ENCODE results near the gene DHCR24.

DNA sequence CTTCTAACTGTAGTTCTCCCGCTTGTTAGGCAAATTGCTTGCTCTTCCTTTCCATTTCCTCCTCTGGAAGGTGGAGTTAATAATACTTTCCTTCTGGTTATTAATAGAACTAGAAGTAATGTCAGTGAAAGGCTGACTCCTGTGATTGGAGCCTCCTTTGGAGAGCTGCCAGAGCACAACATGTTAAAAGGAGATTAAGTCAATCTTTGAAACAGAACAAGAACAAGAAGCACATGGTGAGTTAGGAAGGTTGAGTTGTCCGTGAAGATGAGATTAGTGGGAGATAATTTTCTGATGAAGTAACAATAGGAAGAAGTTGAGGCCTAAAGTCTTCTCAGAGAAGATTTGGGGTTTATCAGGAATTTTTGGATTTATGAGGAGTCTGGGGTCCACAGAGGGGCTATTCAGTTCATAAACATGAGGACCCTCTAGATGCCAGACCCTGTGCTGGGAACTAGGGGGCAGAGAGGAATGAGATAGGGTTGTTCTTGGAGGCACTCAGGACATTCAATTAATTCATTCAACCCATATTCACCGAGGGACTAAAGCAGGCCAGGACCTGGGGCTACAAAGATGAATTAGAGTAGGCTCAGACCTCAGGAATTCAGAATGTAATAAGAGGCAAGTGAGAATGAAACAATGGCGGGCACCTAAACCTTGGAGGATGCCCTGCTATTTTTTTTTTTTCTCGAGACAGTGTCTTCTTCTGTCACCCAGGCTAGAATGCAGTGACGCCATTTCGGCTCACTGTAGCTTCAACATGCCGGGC lies 40.7 kb upstream of the DHCR24 start:
- TF ChIP-seq POLR2AphosphoS5 (IDR thresholded peaks at IDR 0.05; ENCODE audit: low read depth, low read length) (no peak), TAF1 (IDR thresholded peaks at IDR 0.05; ENCODE audit: borderline replicate concordance, insufficient read depth, low read length) (no peak), SIN3A (IDR thresholded peaks at IDR 0.05; ENCODE audit: borderline replicate concordance, insufficient read depth, low read length) (no peak), FOXP2 (optimal IDR thresholded peaks at IDR 0.05; ENCODE audit: borderline replicate concordance, extremely low read depth, extremely low read length, insufficient read depth) (no peak)
- TF ChIP-seq, protein P1, sequence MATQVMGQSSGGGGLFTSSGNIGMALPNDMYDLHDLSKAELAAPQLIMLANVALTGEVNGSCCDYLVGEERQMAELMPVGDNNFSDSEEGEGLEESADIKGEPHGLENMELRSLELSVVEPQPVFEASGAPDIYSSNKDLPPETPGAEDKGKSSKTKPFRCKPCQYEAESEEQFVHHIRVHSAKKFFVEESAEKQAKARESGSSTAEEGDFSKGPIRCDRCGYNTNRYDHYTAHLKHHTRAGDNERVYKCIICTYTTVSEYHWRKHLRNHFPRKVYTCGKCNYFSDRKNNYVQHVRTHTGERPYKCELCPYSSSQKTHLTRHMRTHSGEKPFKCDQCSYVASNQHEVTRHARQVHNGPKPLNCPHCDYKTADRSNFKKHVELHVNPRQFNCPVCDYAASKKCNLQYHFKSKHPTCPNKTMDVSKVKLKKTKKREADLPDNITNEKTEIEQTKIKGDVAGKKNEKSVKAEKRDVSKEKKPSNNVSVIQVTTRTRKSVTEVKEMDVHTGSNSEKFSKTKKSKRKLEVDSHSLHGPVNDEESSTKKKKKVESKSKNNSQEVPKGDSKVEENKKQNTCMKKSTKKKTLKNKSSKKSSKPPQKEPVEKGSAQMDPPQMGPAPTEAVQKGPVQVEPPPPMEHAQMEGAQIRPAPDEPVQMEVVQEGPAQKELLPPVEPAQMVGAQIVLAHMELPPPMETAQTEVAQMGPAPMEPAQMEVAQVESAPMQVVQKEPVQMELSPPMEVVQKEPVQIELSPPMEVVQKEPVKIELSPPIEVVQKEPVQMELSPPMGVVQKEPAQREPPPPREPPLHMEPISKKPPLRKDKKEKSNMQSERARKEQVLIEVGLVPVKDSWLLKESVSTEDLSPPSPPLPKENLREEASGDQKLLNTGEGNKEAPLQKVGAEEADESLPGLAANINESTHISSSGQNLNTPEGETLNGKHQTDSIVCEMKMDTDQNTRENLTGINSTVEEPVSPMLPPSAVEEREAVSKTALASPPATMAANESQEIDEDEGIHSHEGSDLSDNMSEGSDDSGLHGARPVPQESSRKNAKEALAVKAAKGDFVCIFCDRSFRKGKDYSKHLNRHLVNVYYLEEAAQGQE (IDR thresholded peaks at IDR 0.05; ENCODE audit: insufficient read depth in 1 of 2, low read depth in 2 of 2, low read length in 2 of 2) = no peak

Measured in PFSK-1 (cell line).